Measurements from ENCODE around the gene GRAMD1B.
"Not testable (repeated sequence)": the region's sequence is repeated elsewhere in the genome, so short reads cannot be mapped to it uniquely, and the experiment has no call there.

GRCh38 chr11:123465667-123466066, 35.6 kb downstream of the GRAMD1B start:
- not testable (repeated sequence) for TF ChIP-seq CTCF, POLR2AphosphoS5 (IDR thresholded peaks at IDR 0.05)

All from breast epithelium (tissue), 3 donors.